Peyer's patch (tissue), 4 donors: ENCODE data around the gene SLC16A7.

ENCODE experiments used
- CTCF ChIP-seq, 6 experiments: fragments of 450-650 bp in 4 of 6; fragments of 200-600 bp in 2 of 6; sonication (generic) in 1 of 6; IDR thresholded peaks; one replicate each; pipeline ENCODE4 v1.5.1; 2017 to 2019; ENCODE audit warnings: antibody characterized with exemption in 6 of 6, mild to moderate bottlenecking in 3 of 6, moderate library complexity in 1 of 6
- POLR2A ChIP-seq, 2 donors: fragments of 450-650 bp; IDR thresholded peaks; one replicate each; pipeline ENCODE4 v1.5.1; 2017; ENCODE audit warnings: antibody characterized with exemption in 2 of 2, mild to moderate bottlenecking in 2 of 2, moderate library complexity in 2 of 2

GRCh38 chr12:59615392-59616165 is 19.8 kb downstream of the SLC16A7 start:
- TF ChIP-seq CTCF (IDR thresholded peaks at IDR 0.05), result no peak
- TF ChIP-seq POLR2A (IDR thresholded peaks at IDR 0.05), result no peak
